HG02798 (cell line): ENCODE data around the gene OR2B2.
A peak's percentile ranks its signal among the peaks of the same experiment; 100 is the strongest.
"Not testable (repeated sequence)": the region's sequence is repeated elsewhere in the genome, so short reads cannot be mapped to it uniquely, and the experiment has no call there.

ENCODE experiments used
- ATAC-seq: cut with Tn5 transposase; IDR thresholded peaks from one replicate; pipeline ENCODE4 v1.9.1; 2021; ENCODE audit warnings: mild to moderate bottlenecking; ENCODE audit not compliant: unreplicated experiment, poor library complexity

OR2B2 gene

DNA sequence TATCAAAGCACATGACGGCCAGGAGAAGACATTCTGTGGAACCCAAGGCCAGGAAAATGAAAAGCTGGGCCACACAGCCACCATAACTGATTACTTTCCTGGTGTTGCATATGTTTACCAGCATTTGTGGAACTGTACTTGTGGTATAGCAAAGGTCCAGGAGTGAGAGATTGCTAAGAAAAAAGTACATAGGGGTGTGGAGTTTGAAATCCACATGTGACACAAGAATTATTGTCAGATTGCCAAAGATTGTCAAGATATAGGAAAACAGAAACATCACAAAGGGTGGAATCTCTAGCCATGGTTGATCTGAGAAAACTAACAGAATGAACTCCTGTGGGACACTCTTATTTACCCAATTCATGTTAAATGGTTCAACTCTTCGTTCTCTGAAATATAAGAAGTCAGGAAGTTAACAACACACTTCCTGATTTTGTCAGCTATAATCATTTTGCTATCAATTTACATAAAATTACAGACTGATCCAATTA, at the start of gene OR2B2:
TSS of gene OR2B2 (minus strand) at position 441 of the 491 bp plus-strand sequence. CDS start at position 364, 77 bp downstream.
- ATAC-seq: no peak

DNA sequence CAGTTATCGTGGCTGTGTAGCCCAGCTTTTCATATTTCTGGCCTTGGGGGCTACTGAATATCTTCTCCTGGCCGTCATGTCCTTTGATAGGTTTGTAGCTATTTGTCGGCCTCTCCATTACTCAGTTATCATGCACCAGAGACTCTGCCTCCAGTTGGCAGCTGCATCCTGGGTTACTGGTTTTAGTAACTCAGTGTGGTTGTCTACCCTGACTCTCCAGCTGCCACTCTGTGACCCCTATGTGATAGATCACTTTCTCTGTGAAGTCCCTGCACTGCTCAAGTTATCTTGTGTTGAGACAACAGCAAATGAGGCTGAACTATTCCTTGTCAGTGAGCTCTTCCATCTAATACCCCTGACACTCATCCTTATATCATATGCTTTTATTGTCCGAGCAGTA, 45.3 kb upstream of the OR2B2 start:
- no peak for ATAC-seq

DNA sequence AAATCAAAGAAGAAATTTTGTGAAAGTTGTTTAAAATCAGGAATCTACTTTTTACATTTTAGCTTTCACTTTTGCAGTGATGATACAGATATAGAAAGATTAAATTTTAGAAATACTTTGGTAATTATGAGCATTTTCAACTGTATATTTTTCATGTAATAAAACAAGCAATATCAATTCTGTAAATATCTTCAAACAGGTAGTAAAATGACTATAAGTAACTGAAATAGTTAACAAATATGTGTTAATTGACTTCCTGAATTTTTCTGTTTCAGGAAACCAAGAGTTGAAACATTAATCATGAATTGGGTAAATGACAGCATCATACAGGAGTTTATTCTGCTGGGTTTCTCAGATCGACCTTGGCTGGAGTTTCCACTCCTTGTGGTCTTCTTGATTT, 44.7 kb upstream of the OR2B2 start, which contains the start of gene OR2B6:
TSS of gene OR2B6 (plus strand) at position 301 of the 400 bp plus-strand sequence. CDS start at position 301, 0 bp downstream.
- no peak for ATAC-seq

DNA sequence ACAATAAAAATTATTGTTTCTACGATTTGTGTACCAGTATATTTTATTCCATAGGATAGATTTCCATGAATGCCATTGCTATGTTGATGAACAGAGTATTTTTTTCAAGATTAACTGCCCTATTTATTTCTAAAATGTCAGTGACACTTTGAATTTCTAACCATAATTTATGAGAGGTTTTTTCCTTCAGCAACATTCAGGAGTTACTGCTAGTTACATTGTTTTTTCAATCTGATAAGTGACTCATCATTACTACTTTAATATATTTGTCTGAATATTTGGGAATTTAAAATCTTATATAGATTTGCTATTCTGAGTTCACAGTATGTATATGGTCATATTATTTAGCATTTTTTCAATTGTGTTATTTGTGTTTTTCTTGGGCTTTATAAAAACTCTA, 38.8 kb upstream of the OR2B2 start:
- ATAC-seq: no peak

DNA sequence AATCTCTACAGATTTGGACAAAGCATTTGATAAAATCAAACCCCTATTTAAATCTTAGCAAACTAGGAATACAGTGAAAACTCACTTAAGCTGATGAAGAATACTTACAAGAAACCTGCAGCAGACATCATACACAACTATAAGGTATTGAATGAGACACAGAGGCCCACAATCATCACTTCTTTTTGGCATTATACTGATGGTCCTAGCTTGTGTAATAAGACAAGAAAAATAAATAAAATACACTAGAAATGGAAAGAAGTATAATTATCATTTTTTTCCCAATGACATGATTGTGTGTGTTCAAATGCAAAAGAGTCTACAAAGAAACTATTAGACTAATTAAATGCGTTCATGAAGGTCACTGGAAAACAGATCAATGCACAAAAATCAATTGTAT, 36.0 kb upstream of the OR2B2 start:
- ATAC-seq: no peak

DNA sequence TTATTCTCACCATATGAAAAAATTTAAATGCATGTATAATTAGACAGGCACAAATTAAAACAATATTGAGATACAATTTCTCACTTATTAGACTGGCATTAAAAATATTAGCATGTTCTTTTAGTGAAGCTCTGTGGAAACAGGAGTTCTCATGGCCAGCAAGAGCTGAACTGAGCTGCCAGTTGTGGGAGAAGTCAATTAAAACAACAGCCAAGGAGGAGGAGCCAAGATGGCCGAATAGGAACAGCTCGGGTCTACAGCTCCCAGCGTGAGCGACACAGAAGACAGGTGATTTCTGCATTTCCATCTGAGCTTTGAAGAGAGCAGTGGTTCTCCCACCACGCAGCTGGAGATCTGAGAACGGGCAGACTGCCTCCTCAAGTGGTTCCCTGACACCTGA, 30.9 kb upstream of the OR2B2 start:
- not testable (repeated sequence) for ATAC-seq

DNA sequence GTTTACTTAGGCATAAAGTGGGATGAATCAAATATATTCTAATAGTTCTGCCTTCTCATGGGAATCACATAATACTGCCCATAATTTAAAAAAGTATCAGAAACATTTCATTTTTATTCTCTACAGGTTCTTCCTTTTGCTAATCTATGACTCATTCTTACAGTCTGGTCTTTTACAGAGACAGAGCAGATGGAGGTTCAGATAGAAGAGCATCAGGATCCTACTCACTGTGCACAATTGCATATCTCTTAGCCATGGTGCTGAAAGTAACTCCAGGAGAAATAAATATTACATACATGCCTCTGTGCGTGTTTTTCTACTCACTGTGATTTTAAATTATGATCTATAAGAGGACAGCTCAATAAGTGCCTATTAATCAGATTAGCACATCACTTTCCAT, 28.6 kb upstream of the OR2B2 start:
- no peak for ATAC-seq

DNA sequence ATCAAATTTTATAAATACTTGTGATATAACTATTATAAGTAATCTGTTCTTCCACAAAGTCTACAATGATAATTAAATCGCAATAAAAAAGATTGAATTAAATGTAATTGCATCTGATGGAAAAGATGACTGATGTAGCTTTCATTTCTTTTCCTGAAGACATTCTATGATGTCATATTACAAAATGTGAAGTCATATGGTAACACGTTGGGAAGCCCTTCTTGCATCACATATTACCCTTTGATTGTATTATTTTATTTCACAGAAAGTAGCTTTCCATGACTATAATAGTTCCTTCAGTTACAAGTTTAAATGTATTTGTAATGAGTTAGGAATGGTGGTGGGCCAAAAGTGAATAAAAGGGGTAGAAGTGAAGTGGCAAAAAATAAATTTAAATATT, 19.0 kb upstream of the OR2B2 start:
- no peak for ATAC-seq

DNA sequence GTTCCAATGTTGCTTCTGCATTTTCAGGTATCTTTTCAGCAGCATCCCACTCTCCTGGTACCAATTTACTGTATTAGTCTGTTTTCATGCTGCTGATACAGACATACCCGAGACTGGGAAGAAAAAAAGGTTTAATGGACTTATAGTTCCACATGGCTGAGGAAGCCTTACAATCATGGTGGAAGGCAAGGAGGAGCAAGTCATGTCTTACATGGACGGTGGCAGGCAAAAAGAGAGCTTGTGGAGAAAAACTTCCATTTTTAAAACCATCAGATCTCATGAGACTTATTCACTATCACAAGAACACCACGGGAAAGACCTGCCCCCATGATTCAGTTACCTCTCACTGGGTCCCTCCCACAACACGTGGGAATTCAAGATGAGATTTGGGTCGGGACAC, 17.7 kb upstream of the OR2B2 start:
- ATAC-seq: not testable (repeated sequence)

DNA sequence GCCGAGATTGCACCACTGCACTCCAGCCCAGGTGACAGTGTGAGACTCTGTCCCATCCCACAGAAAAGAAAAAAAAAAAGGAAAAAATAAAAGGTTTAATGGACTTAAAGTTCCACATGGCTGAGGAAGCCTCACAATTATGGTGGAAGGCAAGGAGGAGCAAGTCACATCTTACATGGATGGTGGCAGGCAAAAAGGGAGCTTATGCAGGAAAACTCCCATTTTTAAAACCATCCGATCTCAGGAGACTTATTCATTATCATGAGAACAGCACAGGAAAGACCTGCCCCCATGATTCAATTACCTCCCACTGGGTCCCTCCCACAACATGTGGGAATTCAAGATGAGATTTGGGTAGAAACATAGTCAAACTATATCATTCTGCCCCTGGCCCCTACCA, 15.8 kb upstream of the OR2B2 start:
- not testable (repeated sequence) for ATAC-seq

DNA sequence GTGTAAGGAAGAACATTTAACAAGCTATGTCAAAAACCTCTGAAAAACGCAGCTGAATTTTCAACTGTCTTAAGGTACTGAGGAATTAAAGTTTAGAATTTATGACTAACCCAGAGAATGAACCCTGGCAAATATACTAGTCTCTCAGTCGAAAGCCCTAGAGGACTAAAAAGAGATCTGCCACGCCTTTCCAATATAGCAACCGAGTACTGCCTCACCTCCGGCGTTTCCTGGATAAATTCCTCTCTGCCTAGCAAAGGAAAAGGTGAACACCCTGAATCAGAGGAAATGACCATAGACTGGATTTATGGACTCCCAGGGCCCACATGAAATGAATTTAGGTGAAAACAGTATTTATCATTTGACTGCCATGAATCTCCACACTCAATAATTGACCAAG, 12.0 kb upstream of the OR2B2 start:
- no peak for ATAC-seq

DNA sequence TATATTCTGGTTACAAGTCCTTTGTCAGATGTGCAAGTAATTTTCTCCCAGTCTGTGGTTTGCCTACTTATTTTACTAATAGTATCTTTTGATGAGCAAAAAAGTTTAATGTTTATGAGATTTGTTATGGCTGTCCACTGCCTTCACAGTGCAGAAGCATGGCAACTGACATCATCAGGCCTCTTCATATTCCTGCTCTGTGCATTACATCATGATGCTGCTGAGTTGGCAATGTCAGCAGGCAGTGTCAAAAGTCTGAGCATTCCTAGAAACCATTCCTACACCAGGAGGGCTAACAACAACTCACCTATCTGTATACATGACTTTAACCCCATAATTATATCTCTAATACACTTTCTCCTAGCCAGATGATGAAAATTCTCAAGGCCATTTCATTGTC, 10.8 kb upstream of the OR2B2 start:
- ATAC-seq: no peak

DNA sequence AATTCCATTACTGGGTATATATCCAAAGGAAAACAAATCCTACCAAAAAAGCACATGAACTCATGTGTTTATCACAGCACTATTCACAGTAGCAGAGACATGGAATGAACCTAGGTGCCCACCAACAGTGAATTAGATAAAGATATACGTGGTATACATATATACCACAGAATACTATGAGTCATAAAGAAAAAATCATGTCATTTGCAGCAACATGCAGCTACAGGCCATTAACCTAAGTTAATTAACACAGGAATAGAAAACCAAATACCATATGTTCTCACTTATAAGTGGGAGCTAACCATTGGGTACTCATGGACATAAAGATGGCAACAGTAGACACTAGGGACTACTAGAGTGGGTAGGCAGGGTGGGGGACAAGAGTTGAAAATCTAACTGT, 4.2 kb downstream of the OR2B2 start:
- no peak for ATAC-seq

DNA sequence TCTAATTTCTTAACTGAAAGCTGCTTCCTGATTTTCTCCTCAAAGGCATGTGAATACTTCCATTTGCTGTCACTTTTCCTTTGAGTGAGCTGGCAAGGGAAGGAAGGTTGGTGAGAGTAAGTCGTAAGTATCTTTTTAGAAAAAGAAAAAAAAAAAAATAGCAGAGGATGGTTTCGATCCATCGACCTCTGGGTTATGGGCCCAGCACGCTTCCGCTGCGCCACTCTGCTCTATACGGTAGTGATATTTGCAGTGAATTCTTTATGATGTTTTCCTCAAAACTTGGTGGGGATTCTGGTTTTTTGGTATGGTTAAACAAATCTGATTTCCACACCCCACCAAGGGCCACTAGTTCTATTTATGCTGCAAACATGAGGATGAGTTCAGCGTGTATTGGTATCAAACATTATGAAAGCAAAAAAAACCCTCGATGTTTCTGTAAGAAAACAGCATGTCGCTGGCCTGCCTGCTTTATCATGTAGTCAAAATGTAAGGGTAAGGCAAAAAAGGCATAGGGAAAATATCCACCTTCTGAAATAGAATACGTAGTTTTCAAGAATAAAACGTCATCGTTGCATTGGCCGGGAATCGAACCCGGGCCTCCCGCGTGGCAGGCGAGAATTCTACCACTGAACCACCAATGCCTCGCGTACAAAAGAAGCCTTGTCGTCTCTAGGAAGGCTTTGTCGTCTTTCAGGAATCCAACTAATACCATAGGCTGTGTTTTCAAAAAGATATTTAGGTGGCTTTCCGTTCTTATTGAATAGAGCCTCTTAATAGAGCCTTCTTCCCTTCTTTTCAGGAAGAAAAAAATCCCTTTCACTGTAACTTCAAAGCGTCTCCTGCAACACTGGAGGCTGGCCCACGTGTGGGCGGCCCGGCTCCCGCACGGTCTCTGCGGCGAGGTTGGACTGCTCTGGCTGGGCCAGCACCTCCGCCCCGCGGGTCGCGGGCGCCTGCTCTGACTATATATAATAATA, 9.6 kb downstream of the OR2B2 start:
- ATAC-seq: peak; percentile 74

DNA sequence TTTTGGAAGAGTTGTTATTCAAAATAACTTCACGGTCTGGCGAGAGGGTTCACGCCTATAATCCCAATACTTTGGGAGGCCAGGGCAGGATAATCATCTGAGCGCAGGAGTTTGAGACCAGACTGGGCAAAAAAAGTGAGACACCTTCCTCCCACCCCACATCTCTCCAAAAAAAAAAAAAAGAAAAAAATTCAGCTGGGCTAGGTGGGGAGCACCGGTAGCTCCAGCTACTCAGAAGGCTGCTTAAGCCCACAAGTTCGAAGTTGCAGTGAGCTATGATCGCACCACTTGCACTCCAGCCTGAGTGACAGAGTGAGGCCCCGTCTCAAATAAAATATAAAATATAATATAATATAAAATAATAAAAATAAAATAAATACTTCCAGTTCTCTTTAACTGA, 10.4 kb downstream of the OR2B2 start:
- ATAC-seq: no peak

DNA sequence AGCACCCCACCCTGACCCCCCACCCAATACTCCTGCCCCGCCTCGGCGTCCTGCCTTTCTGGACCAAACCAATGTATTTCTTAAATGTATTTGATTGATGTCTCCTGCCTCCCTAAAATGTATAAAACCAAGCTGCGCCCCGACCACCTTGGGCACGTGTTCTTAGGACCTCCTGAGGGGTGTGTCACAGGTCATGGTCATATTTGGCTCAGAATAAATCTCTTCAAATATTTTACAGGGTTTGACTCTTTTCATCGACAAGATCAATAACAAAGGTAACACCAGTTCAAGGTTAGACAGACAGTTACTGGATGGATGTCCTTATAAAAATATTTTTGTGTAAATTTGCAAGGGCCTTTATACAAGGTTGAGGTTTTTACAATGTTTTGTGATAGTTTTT, 12.0 kb downstream of the OR2B2 start:
- ATAC-seq: not testable (repeated sequence)

DNA sequence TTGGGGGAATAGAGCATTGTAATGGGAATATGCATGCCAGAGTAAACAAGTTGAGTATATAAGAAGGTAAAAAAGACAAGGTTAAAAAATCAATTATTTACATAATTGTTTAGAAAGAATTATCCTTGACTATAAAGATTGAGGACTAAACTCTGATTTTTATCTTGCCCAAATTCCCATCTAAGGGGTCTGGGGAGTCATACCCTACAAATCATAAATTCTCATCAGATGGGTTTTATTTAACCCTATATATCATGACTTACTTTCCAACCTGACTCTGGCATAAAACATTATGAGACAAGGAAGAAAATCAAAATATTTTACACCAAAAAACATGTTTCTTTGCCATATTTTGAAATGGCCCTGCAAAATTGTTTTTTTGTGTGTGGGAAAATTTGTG, 12.7 kb downstream of the OR2B2 start:
- no peak for ATAC-seq

DNA sequence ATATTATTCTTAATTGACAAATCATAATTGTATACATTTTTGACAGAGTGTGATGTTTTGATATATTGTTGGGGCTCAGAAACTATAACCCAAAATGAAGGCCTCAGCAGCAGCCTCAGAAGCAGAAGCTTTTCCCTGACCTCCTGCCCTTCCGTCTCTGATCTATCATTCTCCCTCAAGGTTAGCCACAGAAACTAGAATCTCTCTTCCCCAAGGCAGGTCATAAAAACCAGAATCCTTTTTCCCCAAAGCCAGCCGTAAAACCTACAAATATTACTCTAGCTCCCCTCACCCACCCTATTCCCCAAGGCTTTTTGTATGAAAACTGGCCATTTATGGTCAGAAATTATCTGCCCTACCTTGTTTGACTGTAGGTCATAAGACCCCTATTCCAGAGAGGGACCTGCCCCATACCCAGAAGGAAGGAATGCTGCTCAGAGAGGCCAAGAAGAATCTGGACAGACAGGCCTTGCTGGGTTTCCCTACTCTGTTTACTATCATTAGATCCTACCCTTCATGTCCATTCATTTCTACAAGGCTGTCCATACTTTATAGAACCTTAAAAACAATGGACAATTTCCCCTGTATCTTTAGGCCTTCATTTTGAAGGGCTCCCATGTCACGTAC, 14.5 kb downstream of the OR2B2 start:
- ATAC-seq: no peak

DNA sequence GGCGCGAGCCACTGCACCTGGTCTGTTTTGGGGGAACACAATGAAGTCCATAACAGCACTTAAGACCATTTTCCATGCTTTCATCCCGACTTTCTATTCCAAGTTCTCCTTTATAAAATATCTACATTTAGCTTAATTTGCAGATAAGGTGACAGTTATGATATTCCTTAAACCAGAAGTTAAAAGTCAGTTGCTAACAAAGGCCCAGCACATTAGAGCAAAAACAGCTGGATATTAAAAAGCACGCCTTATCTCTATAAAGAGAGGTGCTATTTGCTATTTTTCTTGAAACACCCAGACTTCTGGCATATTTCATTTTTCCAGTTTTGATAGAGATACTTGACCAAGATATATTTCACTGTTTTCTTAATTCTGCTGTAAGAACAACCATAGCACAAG, 15.8 kb downstream of the OR2B2 start:
- no peak for ATAC-seq

DNA sequence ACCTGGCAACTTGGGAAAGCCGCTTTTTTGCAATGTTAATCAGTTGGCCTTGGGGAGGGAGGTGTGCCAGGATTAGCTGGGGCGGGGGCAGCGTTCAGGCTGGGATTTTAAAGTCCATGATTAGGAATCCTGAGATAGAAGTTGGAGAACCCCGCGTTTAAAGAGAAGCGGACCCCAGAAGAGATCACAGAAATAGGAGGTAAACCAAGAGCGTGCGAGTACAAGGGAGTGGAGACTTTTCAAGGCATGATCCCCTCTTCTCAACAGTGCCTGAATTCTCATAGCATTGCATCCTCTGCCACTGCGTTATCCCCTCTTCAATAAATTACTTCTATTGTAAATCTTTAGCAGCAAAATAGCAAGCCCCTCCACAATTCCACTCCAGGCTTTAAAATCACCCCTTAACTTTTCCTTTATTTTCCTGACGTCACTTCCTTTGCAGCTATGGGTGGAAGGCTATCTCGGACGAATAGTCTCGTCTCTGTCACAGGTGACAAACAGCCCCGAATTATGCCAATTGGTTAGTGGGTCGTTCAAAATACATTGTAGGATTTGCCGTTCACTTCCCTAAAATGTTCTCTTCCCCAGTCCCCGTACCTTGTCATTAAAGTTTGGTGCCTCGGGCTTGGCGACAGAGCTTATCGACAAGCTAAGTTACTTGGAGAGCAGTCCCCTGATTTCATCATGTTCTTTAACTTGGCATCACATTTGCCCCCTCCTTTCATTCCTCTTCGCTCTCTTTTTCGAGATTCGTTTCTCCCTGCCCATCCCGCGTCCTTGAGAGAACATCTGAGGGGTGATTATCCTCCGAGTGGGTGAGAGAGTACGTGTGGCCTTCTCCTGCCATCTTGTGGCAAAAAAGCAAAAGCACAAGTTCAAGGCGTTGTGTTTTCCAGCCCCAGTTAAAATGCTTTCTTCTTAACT, 17.1 kb downstream of the OR2B2 start:
- no peak for ATAC-seq
